GM06990 (cell line): ENCODE data around the gene SETX.

Source experiments
- DNase-seq: peaks from one replicate; pipeline ENCODE4 v3.0.0-alpha.2; 2011; ENCODE audit not compliant: insufficient read length; ENCODE audit errors: extremely low read depth
- H3K27me3 ChIP-seq: replicated peaks from 2 replicates; pipeline ENCODE4 v1.6.0; 2011; ENCODE audit warnings: low read length; ENCODE audit not compliant: control insufficient read depth, insufficient read depth
- H3K36me3 ChIP-seq: 2 replicates; pipeline ENCODE4 v1.5.1; 2011; ENCODE audit warnings: low read length; ENCODE audit not compliant: control insufficient read depth, insufficient read depth
- H3K4me3 ChIP-seq: replicated peaks from 2 replicates; pipeline ENCODE4 v1.5.1; 2011; ENCODE audit warnings: low read depth, mild to moderate bottlenecking, control low read depth, low read length
- CTCF ChIP-seq: IDR thresholded peaks from 2 replicates; pipeline ENCODE4 v1.5.1; 2011; ENCODE audit warnings: low read length, control low read depth, mild to moderate bottlenecking, inconsistent platforms; ENCODE audit not compliant: insufficient read depth, poor library complexity, severe bottlenecking

The SETX gene

GRCh38 chr9:132234535-132234934, 120.3 kb downstream of the SETX start:
- Histone ChIP-seq H3K4me3 (no peak overlapping the region), H3K36me3 (no peaks in the 10 kb centered on the region), H3K27me3 (peaks cover 1% of the 10 kb centered on the region)
- no peak for DNase-seq
- TF ChIP-seq CTCF, result no peak

GRCh38 chr9:132233138-132233537, 121.6 kb downstream of the SETX start:
- Histone ChIP-seq H3K36me3 (no peaks in the 10 kb centered on the region), H3K27me3 (peaks cover 1% of the 10 kb centered on the region), H3K4me3 (no peak overlapping the region)
- no peak for TF ChIP-seq CTCF
- DNase-seq, result no peak

- Histone ChIP-seq H3K27me3 (peaks cover 1% of the 10 kb centered on the region), H3K36me3 (no peaks in the 10 kb centered on the region), H3K4me3 (no peak overlapping the region)
- no peak for TF ChIP-seq CTCF
- no peak for DNase-seq
Observed at GRCh38 chr9:132232522-132232921, 122.3 kb downstream of the SETX start.

- Histone ChIP-seq H3K27me3 (peaks cover 1% of the 10 kb centered on the region), H3K36me3 (no peaks in the 10 kb centered on the region), H3K4me3 (no peak overlapping the region)
- DNase-seq, result no peak
- TF ChIP-seq CTCF, result no peak
Observed at GRCh38 chr9:132231019-132231701, 123.6 kb downstream of the SETX start.

GRCh38 chr9:132230605-132231004, 124.2 kb downstream of the SETX start:
- no peak overlapping the region for H3K4me3 ChIP-seq
- peaks cover 1% of the 10 kb centered on the region for H3K27me3 ChIP-seq
- DNase-seq, result no peak
- no peak for TF ChIP-seq CTCF
- H3K36me3 ChIP-seq, result no peaks in the 10 kb centered on the region

GRCh38 chr9:132228062-132228461, 126.7 kb downstream of the SETX start:
- no peak overlapping the region for H3K4me3 ChIP-seq
- no peaks in the 10 kb centered on the region; the same call in none of the 2 replicates for H3K27me3 ChIP-seq
- TF ChIP-seq CTCF, result no peak
- DNase-seq, result no peak
- no peaks in the 10 kb centered on the region for H3K36me3 ChIP-seq
